Measurements from ENCODE around the gene NOX4. TPM values are rescaled to one million over a fixed set of nuclear protein-coding genes. Genes with fewer than 3 reads are reported as not detected.

The NOX4 gene
- total RNA-seq, 2 experiments from 2014 or later: not detected

GRCh38 chr11:89456681-89457080, 34.5 kb downstream of the NOX4 start:
- Mint-ChIP-seq H3K9me3 (peaks cover 3% of the 10 kb centered on the region), H3K27me3 (no peaks in the 10 kb centered on the region), H3K4me3 (no peak overlapping the region), H3K4me1 (ENCODE audit: low read depth) (no peaks in the 10 kb centered on the region), H3K36me3 (ENCODE audit: low read depth) (no peaks in the 10 kb centered on the region), H3K27ac (no peak overlapping the region)
- intact Hi-C loops (cut with micrococcal nuclease): no loop called here
- ATAC-seq (no peak), DNase-seq (no peak)
- ChIA-PET POLR2A (no interaction called here), CTCF (no interaction called here)
- TF ChIP-seq CTCF (IDR thresholded peaks at IDR 0.05): no peak

- intact Hi-C loops (cut with micrococcal nuclease): no loop called here
- no peak for ATAC-seq
- no peaks in the 10 kb centered on the region for H3K36me3 Mint-ChIP-seq (ENCODE audit: low read depth)
- H3K27ac Mint-ChIP-seq: no peak overlapping the region
- TF ChIP-seq CTCF (IDR thresholded peaks at IDR 0.05): no peak
- CTCF ChIA-PET: no interaction called here
- POLR2A ChIA-PET: no interaction called here
- no peak for DNase-seq
- H3K4me1 Mint-ChIP-seq (ENCODE audit: low read depth): no peaks in the 10 kb centered on the region
- H3K4me3 Mint-ChIP-seq: no peak overlapping the region
- peaks cover 3% of the 10 kb centered on the region for H3K9me3 Mint-ChIP-seq
- H3K27me3 Mint-ChIP-seq: no peaks in the 10 kb centered on the region
Measured at GRCh38 chr11:89452780-89453179, 38.4 kb downstream of the NOX4 start.

GRCh38 chr11:89447845-89448244, 43.3 kb downstream of the NOX4 start:
- no peaks in the 10 kb centered on the region for H3K4me1 Mint-ChIP-seq (ENCODE audit: low read depth)
- ChIA-PET CTCF (no interaction called here), POLR2A (no interaction called here)
- intact Hi-C loops (cut with micrococcal nuclease): no loop called here
- TF ChIP-seq CTCF (IDR thresholded peaks at IDR 0.05): no peak
- H3K9me3 Mint-ChIP-seq: peaks cover 1% of the 10 kb centered on the region
- no peak for DNase-seq
- no peak for ATAC-seq
- no peak overlapping the region for H3K4me3 Mint-ChIP-seq
- no peak overlapping the region for H3K27ac Mint-ChIP-seq
- H3K27me3 Mint-ChIP-seq: no peaks in the 10 kb centered on the region
- H3K36me3 Mint-ChIP-seq (ENCODE audit: low read depth): no peaks in the 10 kb centered on the region

GRCh38 chr11:89443361-89444322, 47.5 kb downstream of the NOX4 start:
- ChIA-PET POLR2A (no interaction called here), CTCF (no interaction called here)
- H3K9me3 Mint-ChIP-seq: peaks cover 1% of the 10 kb centered on the region
- no peak for TF ChIP-seq CTCF (IDR thresholded peaks at IDR 0.05)
- ATAC-seq: no peak
- no peaks in the 10 kb centered on the region for H3K27me3 Mint-ChIP-seq
- H3K36me3 Mint-ChIP-seq (ENCODE audit: low read depth): no peaks in the 10 kb centered on the region
- no peak overlapping the region for H3K4me3 Mint-ChIP-seq
- H3K4me1 Mint-ChIP-seq (ENCODE audit: low read depth): no peaks in the 10 kb centered on the region
- intact Hi-C loops (cut with micrococcal nuclease): no loop called here
- no peak overlapping the region for H3K27ac Mint-ChIP-seq
- no peak for DNase-seq

- Mint-ChIP-seq H3K27ac (no peak overlapping the region), H3K36me3 (ENCODE audit: low read depth) (no peaks in the 10 kb centered on the region), H3K9me3 (peaks cover 1% of the 10 kb centered on the region), H3K4me3 (no peak overlapping the region), H3K27me3 (no peaks in the 10 kb centered on the region), H3K4me1 (ENCODE audit: low read depth) (no peaks in the 10 kb centered on the region)
- ChIA-PET POLR2A (no interaction called here), CTCF (no interaction called here)
- TF ChIP-seq CTCF (IDR thresholded peaks at IDR 0.05): no peak
- intact Hi-C loops (cut with micrococcal nuclease): no loop called here
- DNase-seq (no peak), ATAC-seq (no peak)
Measured at GRCh38 chr11:89442801-89443200, 48.4 kb downstream of the NOX4 start.
